ENCODE data around the gene NFKB2. TPM values are rescaled to one million over a fixed set of nuclear protein-coding genes. Genes with fewer than 3 reads are reported as not detected.

Gene NFKB2
- total RNA-seq, 1 donor, result 20.3 TPM

DNA sequence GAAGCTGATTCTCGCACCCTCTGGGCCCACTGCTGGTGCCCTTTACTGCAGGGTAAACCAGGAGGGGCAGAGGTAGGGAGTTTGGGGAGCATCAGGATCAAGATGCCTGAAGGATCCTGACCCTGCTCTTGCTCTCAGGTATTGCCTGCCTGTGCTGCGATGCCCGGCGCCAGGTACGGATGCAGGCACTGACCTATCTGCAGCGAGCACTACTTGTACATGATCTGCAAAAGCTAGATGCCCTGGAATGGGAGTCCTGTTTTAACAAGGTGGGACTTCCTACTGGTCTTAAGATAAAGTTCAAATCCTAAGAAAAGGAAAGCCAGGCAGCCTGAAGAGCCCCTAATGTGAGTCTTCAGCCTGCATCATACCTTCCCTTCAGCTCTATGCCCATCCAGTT, 16.1 kb upstream of the NFKB2 start:
- Histone ChIP-seq H2AFZ (ENCODE audit: low read length) (no peak overlapping the region), H3K36me3 (ENCODE audit: insufficient read depth, low read length) (peaks cover 83% of the 10 kb centered on the region), H3K27ac (ENCODE audit: low read depth, low read length) (no peak overlapping the region), H3K4me1 (ENCODE audit: insufficient read depth, low read length) (no peaks in the 10 kb centered on the region), H3K79me2 (ENCODE audit: insufficient read depth, low read length) (no peaks in the 10 kb centered on the region), H3K9me3 (ENCODE audit: low read depth, low read length) (no peaks in the 10 kb centered on the region), H3K27me3 (ENCODE audit: insufficient read depth, low read length) (no peaks in the 10 kb centered on the region), H3K4me3 (ENCODE audit: insufficient read depth, low read length) (no peak overlapping the region), H3K4me2 (ENCODE audit: insufficient read depth, low read length) (no peak overlapping the region), H4K20me1 (ENCODE audit: insufficient read depth, low read length) (peaks cover 11% of the 10 kb centered on the region)
- no peak for TF ChIP-seq CTCF (IDR thresholded peaks at IDR 0.05; ENCODE audit: extremely low read depth, low read depth, low read length)
- DNase-seq (ENCODE audit: insufficient read length, low spot score, missing footprints), result peak; percentile 37

DNA sequence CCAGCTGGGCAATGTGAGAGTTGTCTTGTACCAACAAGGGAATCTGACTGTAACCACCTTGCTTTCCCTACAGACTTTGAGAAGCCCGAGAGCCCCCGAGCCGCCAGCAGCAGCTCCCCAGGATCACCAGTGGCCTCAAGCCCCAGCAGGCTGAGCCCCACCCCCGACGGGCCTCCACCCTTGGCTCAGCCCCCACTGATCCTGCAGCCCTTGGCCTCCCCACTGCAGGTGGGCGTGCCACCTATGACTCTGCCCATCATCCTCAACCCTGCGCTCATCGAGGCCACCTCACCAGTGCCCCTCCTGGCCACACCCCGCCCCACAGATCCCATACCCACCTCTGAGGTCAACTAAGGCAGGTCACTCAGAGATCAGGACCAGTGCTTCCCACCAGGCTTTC, 13.5 kb upstream of the NFKB2 start:
- no peak overlapping the region for H3K4me3 ChIP-seq (ENCODE audit: insufficient read depth, low read length)
- no peak overlapping the region for H3K27ac ChIP-seq (ENCODE audit: low read depth, low read length)
- no peak for TF ChIP-seq CTCF (IDR thresholded peaks at IDR 0.05; ENCODE audit: extremely low read depth, low read depth, low read length)
- no peaks in the 10 kb centered on the region for H3K4me1 ChIP-seq (ENCODE audit: insufficient read depth, low read length)
- H3K36me3 ChIP-seq (ENCODE audit: insufficient read depth, low read length), result peaks cover 62% of the 10 kb centered on the region
- H3K27me3 ChIP-seq (ENCODE audit: insufficient read depth, low read length), result no peaks in the 10 kb centered on the region
- H3K79me2 ChIP-seq (ENCODE audit: insufficient read depth, low read length), result no peaks in the 10 kb centered on the region
- no peaks in the 10 kb centered on the region for H3K9me3 ChIP-seq (ENCODE audit: low read depth, low read length)
- peak; percentile 32 for DNase-seq (ENCODE audit: insufficient read length, low spot score, missing footprints)
- no peak overlapping the region for H2AFZ ChIP-seq (ENCODE audit: low read length)
- H4K20me1 ChIP-seq (ENCODE audit: insufficient read depth, low read length), result peaks cover 5% of the 10 kb centered on the region
- H3K4me2 ChIP-seq (ENCODE audit: insufficient read depth, low read length), result no peak overlapping the region

DNA sequence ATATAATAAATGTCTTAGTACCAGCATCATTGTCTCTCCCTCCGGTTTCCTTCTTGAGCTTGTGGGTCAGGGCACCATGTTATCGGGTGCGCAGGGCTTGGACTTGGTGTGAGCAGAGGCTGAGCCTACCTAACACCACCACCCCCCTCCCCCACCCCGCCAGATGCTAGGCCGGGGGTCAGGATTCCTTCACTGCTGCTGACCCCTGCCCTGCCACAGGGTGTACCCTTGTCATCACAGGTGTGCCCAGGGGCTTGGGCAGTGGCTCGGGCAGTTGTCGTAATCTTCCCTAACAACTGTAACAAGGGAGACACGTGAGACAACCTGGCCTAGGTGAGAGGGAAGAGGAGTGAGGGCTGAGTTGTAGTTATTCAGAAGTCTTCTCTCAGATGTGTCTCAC, 12.6 kb upstream of the NFKB2 start:
- H3K4me1 ChIP-seq (ENCODE audit: insufficient read depth, low read length), result no peaks in the 10 kb centered on the region
- peaks cover 5% of the 10 kb centered on the region for H4K20me1 ChIP-seq (ENCODE audit: insufficient read depth, low read length)
- no peak overlapping the region for H3K27ac ChIP-seq (ENCODE audit: low read depth, low read length)
- DNase-seq (ENCODE audit: insufficient read length, low spot score, missing footprints), result no peak
- H3K4me2 ChIP-seq (ENCODE audit: insufficient read depth, low read length), result no peak overlapping the region
- H3K27me3 ChIP-seq (ENCODE audit: insufficient read depth, low read length), result no peaks in the 10 kb centered on the region
- no peaks in the 10 kb centered on the region for H3K9me3 ChIP-seq (ENCODE audit: low read depth, low read length)
- peaks cover 61% of the 10 kb centered on the region for H3K36me3 ChIP-seq (ENCODE audit: insufficient read depth, low read length)
- TF ChIP-seq CTCF (IDR thresholded peaks at IDR 0.05; ENCODE audit: extremely low read depth, low read depth, low read length), result no peak
- H3K79me2 ChIP-seq (ENCODE audit: insufficient read depth, low read length), result no peaks in the 10 kb centered on the region
- no peak overlapping the region for H3K4me3 ChIP-seq (ENCODE audit: insufficient read depth, low read length)
- no peak overlapping the region for H2AFZ ChIP-seq (ENCODE audit: low read length)

DNA sequence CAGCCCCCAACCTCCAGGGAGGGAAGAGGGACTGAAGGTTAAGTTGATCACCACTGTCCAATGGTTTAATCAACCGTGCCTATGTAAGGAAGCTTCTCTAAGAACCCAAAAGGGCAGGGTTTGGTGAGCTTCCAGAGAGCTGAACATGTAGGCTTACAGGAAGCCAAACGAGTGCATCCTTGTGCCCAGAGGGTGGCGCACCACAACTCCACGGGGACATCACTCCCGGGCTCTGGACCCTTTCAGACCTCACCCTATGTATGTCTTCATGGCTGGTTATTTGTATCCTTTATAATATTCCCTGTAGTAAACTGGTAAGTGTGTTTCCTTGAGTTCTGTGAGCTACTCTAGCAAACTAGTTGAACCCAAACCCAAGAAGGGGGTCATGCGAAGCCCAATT, 11.5 kb upstream of the NFKB2 start:
- Histone ChIP-seq H3K36me3 (ENCODE audit: insufficient read depth, low read length) (peaks cover 52% of the 10 kb centered on the region), H3K79me2 (ENCODE audit: insufficient read depth, low read length) (no peaks in the 10 kb centered on the region), H3K4me2 (ENCODE audit: insufficient read depth, low read length) (no peak overlapping the region), H3K9me3 (ENCODE audit: low read depth, low read length) (no peaks in the 10 kb centered on the region), H3K27me3 (ENCODE audit: insufficient read depth, low read length) (no peaks in the 10 kb centered on the region), H3K27ac (ENCODE audit: low read depth, low read length) (no peak overlapping the region), H4K20me1 (ENCODE audit: insufficient read depth, low read length) (peaks cover 5% of the 10 kb centered on the region), H3K4me1 (ENCODE audit: insufficient read depth, low read length) (no peaks in the 10 kb centered on the region), H3K4me3 (ENCODE audit: insufficient read depth, low read length) (no peak overlapping the region), H2AFZ (ENCODE audit: low read length) (no peak overlapping the region)
- DNase-seq (ENCODE audit: insufficient read length, low spot score, missing footprints), result peak; percentile 68
- TF ChIP-seq CTCF (IDR thresholded peaks at IDR 0.05; ENCODE audit: extremely low read depth, low read depth, low read length), result peak; percentile 38

All from osteoblast (primary cell).